HEK293 (cell line): ENCODE data around the gene ZBTB21.

Experiments used
- CTCF ChIA-PET: fragments of 350-600 bp; formaldehyde crosslinking; extraction: SDS; loops from one replicate; lab custom pipeline; 2021; ENCODE audit warnings: antibody characterized with exemption; lab: Yijun Ruan, JAX
- POLR2A ChIA-PET: fragments of 300-600 bp; formaldehyde crosslinking; extraction: SDS; loops from one replicate; lab custom pipeline; 2020; ENCODE audit warnings: antibody characterized with exemption, inconsistent platforms; lab: Yijun Ruan, JAX
- H3K27ac ChIP-seq: fragments of 200-500 bp; sonication (Bioruptor generic); 2 replicates; pipeline ENCODE4 v1.5.1; 2014; ENCODE audit warnings: low read depth, low read length, control low read depth, inconsistent platforms; ENCODE audit errors: extremely low read depth
- H3K36me3 ChIP-seq, 2 experiments: fragments of 200-500 bp in 1 of 2; sonication (Bioruptor generic) in 1 of 2; 1 replicate in 1 of 2; 2 replicates in 1 of 2; pipeline ENCODE4 v1.5.1; 2014 to 2017; ENCODE audit warnings: inconsistent platforms in 2 of 2, low read length in 2 of 2; ENCODE audit not compliant: control insufficient read depth in 2 of 2, insufficient read depth in 1 of 2
- H3K4me1 ChIP-seq: fragments of 200-500 bp; sonication (Bioruptor generic); 2 replicates; pipeline ENCODE4 v1.5.1; 2014; ENCODE audit warnings: mild to moderate bottlenecking, low read length, inconsistent platforms; ENCODE audit not compliant: control insufficient read depth, insufficient read depth
- H3K4me3 ChIP-seq: 2 replicates; pipeline ENCODE4 v1.5.1; 2011; ENCODE audit warnings: low read depth, mild to moderate bottlenecking, control low read depth, low read length, moderate library complexity
- H3K9me3 ChIP-seq: fragments of 200-500 bp; sonication (Bioruptor generic); 2 replicates; pipeline ENCODE4 v1.5.1; 2014; ENCODE audit warnings: low read depth, low read length, inconsistent platforms; ENCODE audit not compliant: control insufficient read depth, insufficient read depth
- GLIS1 ChIP-seq: fragments of 450-650 bp; formaldehyde crosslinking; IDR thresholded peaks from 2 replicates; pipeline ENCODE4 v1.5.1; 2016; ENCODE audit warnings: missing biosample characterization, missing genetic modification characterization
- GLIS2 ChIP-seq: fragments of 450-650 bp; formaldehyde crosslinking; IDR thresholded peaks from 2 replicates; pipeline ENCODE4 v1.5.1; 2016; ENCODE audit warnings: missing biosample characterization, missing genetic modification characterization
- KLF8 ChIP-seq: fragments of 450-650 bp; formaldehyde crosslinking; IDR thresholded peaks from 2 replicates; pipeline ENCODE4 v1.5.1; 2016; ENCODE audit warnings: missing biosample characterization, missing genetic modification characterization
- OSR2 ChIP-seq: fragments of 450-650 bp; formaldehyde crosslinking; IDR thresholded peaks from 2 replicates; pipeline ENCODE4 v1.5.1; 2016; ENCODE audit warnings: missing biosample characterization, missing genetic modification characterization
- REPIN1 ChIP-seq: fragments of 450-650 bp; formaldehyde crosslinking; IDR thresholded peaks from 2 replicates; pipeline ENCODE4 v1.5.1; 2017; ENCODE audit warnings: missing biosample characterization, missing genetic modification characterization, low read depth
- SP3 ChIP-seq: fragments of 450-650 bp; formaldehyde crosslinking; IDR thresholded peaks from 2 replicates; pipeline ENCODE4 v1.5.1; 2016; ENCODE audit warnings: missing biosample characterization, missing genetic modification characterization
- YY1 ChIP-seq: fragments of 450-650 bp; formaldehyde crosslinking; IDR thresholded peaks from 2 replicates; pipeline ENCODE4 v1.5.1; 2018; ENCODE audit warnings: missing biosample characterization, missing genetic modification characterization
- ZBTB1 ChIP-seq: fragments of 450-650 bp; formaldehyde crosslinking; IDR thresholded peaks from 2 replicates; pipeline ENCODE4 v1.5.1; 2016; ENCODE audit warnings: missing biosample characterization, missing genetic modification characterization
- ZNF140 ChIP-seq: fragments of 450-650 bp; formaldehyde crosslinking; IDR thresholded peaks from 2 replicates; pipeline ENCODE4 v1.5.1; 2016; ENCODE audit warnings: missing biosample characterization, missing genetic modification characterization
- ZNF214 ChIP-seq: fragments of 450-650 bp; formaldehyde crosslinking; IDR thresholded peaks from 2 replicates; pipeline ENCODE4 v1.5.1; 2017; ENCODE audit warnings: missing biosample characterization, mild to moderate bottlenecking, missing genetic modification characterization, borderline replicate concordance
- ZNF280C ChIP-seq: fragments of 450-650 bp; formaldehyde crosslinking; IDR thresholded peaks from 2 replicates; pipeline ENCODE4 v1.5.1; 2016; ENCODE audit warnings: missing biosample characterization, missing genetic modification characterization
- ZNF292 ChIP-seq: fragments of 450-650 bp; formaldehyde crosslinking; IDR thresholded peaks from 2 replicates; pipeline ENCODE4 v1.5.1; 2016; ENCODE audit warnings: low read depth, missing biosample characterization, missing genetic modification characterization, borderline replicate concordance
- ZNF341 ChIP-seq: fragments of 450-650 bp; formaldehyde crosslinking; IDR thresholded peaks from 2 replicates; pipeline ENCODE4; 2016; ENCODE audit warnings: low read depth, missing biosample characterization, missing genetic modification characterization
- ZNF366 ChIP-seq: fragments of 450-650 bp; formaldehyde crosslinking; conservative IDR thresholded peaks from 2 replicates; pipeline ENCODE4 v1.5.1; 2016; ENCODE audit warnings: missing biosample characterization, missing genetic modification characterization
- ZNF558 ChIP-seq: fragments of 450-650 bp; formaldehyde crosslinking; IDR thresholded peaks from 2 replicates; pipeline ENCODE4 v1.5.1; 2016; ENCODE audit warnings: missing biosample characterization, missing genetic modification characterization
- ZNF677 ChIP-seq: fragments of 450-650 bp; IDR thresholded peaks from 2 replicates; pipeline ENCODE4 v1.5.0; 2018; ENCODE audit warnings: missing biosample characterization, mild to moderate bottlenecking, missing genetic modification characterization, moderate library complexity
- ZNF843 ChIP-seq: fragments of 450-650 bp; formaldehyde crosslinking; IDR thresholded peaks from 2 replicates; pipeline ENCODE4 v1.5.1; 2016; ENCODE audit warnings: missing biosample characterization, missing genetic modification characterization
- ZSCAN23 ChIP-seq: fragments of 450-650 bp; formaldehyde crosslinking; IDR thresholded peaks from 2 replicates; pipeline ENCODE4 v1.5.1; 2016; ENCODE audit warnings: missing biosample characterization, missing genetic modification characterization
- ZSCAN30 ChIP-seq: fragments of 450-650 bp; IDR thresholded peaks from 2 replicates; pipeline ENCODE4 v1.5.1; 2018; ENCODE audit warnings: missing biosample characterization, mild to moderate bottlenecking, missing genetic modification characterization, moderate library complexity
- TF ChIP-seq, protein P1 (sequence below): fragments of 450-650 bp; formaldehyde crosslinking; IDR thresholded peaks from 2 replicates; pipeline ENCODE4 v1.5.1; 2016; ENCODE audit warnings: missing biosample characterization, missing genetic modification characterization
- TF ChIP-seq, protein P2 (sequence below): fragments of 450-650 bp; IDR thresholded peaks from 2 replicates; pipeline ENCODE4 v1.5.1; 2018; ENCODE audit warnings: missing biosample characterization, missing genetic modification characterization

ZBTB21 gene

GRCh38 chr21:42009831-42010506, at the start of gene ZBTB21 (continued):
- 0 out of 2 replicates have a peak, but pooled peaks have one; percentile 3 for TF ChIP-seq OSR2

DNA sequence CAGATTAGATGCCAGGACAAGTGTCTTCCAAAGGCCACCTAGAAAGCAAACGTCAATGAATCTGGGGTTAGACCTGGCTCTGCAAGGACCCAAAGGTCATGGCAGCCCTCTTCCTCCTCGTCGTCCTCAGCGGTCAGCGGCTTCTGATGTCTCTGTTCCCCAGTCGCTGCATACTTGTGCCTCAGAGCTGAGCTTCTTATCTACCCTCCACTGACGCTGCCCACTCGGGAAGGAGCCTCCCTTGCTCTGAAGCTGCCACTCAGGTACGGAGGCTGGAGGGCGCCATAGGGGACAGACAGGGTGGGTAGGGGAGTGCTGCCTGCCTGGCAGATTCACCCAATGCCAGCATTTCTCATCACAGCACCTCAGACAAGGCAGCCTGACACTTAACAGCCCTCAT, 49.6 kb upstream of the ZBTB21 start:
- ChIA-PET POLR2A (no interaction called here), CTCF (no interaction called here)

DNA sequence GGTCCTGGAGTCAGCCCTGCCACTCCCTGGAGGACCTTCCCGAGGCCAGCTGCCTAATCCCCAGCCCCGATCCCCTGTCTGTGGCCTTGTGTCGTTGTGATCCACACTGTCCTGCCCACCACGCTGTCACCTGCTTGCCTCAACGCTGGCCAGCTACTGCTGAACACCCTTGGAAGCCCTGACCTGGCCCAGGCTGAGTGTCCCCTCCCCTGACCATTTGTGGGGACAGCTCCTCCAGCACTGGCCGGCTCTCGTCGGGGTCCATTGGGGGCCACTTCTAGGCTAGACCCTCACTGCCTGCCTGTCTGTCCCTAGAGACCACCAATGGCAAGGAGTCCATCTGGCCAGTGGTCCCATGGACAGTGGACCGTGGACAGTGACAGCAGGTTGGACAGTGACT, 49.0 kb upstream of the ZBTB21 start:
- ChIA-PET POLR2A (no interaction called here), CTCF (no interaction called here)
- Histone ChIP-seq H3K9me3 (no peaks in the 10 kb centered on the region), H3K4me3 (no peak overlapping the region), H3K27ac (no peak overlapping the region), H3K36me3 (no peaks in the 10 kb centered on the region), H3K4me1 (no peaks in the 10 kb centered on the region)
- TF ChIP-seq ZSCAN23 (tag by site-specific recombination), result no peak
- TF ChIP-seq ZNF341 (tag by site-specific recombination), result no peak
- TF ChIP-seq, protein P1, sequence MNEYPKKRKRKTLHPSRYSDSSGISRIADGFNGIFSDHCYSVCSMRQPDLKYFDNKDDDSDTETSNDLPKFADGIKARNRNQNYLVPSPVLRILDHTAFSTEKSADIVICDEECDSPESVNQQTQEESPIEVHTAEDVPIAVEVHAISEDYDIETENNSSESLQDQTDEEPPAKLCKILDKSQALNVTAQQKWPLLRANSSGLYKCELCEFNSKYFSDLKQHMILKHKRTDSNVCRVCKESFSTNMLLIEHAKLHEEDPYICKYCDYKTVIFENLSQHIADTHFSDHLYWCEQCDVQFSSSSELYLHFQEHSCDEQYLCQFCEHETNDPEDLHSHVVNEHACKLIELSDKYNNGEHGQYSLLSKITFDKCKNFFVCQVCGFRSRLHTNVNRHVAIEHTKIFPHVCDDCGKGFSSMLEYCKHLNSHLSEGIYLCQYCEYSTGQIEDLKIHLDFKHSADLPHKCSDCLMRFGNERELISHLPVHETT (tag by site-specific recombination), result no peak
- no peak for TF ChIP-seq ZNF214 (tag by site-specific recombination)
- no peak for TF ChIP-seq ZNF558 (tag by site-specific recombination)
- no peak for TF ChIP-seq KLF8 (tag by site-specific recombination)
- no peak for TF ChIP-seq REPIN1 (tag by site-specific recombination)

More for the DNA sequence above, 49.6 kb upstream of the ZBTB21 start:
- no peak overlapping the region for H3K4me3 ChIP-seq
- H3K36me3 ChIP-seq, result no peaks in the 10 kb centered on the region
- TF ChIP-seq ZNF292 (tag by site-specific recombination) (no peak), ZNF677 (no peak), ZNF280C (tag by site-specific recombination) (no peak), ZSCAN30 (tag by site-specific recombination) (no peak), YY1 (no peak), ZBTB1 (tag by site-specific recombination) (no peak), GLIS1 (no peak), SP3 (tag by site-specific recombination) (no peak), ZNF366 (tag by site-specific recombination) (no peak), GLIS2 (no peak), ZNF843 (tag by site-specific recombination) (no peak), ZNF140 (no peak)
- TF ChIP-seq, protein P2, sequence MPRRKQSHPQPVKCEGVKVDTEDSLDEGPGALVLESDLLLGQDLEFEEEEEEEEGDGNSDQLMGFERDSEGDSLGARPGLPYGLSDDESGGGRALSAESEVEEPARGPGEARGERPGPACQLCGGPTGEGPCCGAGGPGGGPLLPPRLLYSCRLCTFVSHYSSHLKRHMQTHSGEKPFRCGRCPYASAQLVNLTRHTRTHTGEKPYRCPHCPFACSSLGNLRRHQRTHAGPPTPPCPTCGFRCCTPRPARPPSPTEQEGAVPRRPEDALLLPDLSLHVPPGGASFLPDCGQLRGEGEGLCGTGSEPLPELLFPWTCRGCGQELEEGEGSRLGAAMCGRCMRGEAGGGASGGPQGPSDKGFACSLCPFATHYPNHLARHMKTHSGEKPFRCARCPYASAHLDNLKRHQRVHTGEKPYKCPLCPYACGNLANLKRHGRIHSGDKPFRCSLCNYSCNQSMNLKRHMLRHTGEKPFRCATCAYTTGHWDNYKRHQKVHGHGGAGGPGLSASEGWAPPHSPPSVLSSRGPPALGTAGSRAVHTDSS, result no peak
- no peaks in the 10 kb centered on the region for H3K4me1 ChIP-seq
- no peak overlapping the region for H3K27ac ChIP-seq
- no peaks in the 10 kb centered on the region for H3K9me3 ChIP-seq
